ENCODE data around the gene CRIM1. TPM values are rescaled to one million over a fixed set of nuclear protein-coding genes. Genes with fewer than 3 reads are reported as not detected.

The CRIM1 gene
- total and polyA plus RNA-seq, 2 of the 8 experiments (the other 6 are each of a cell fraction or from before 2014, with no cell fraction given), result 9.4 to 28.4 TPM

GRCh38 chr2:36381993-36382392, 26.4 kb downstream of the CRIM1 start:
- H2AFZ ChIP-seq (ENCODE audit: low read length), result no peak overlapping the region
- no peak overlapping the region for H3K4ac ChIP-seq (replicated peaks; ENCODE audit: insufficient read length, low read depth, low read length)
- no peak overlapping the region for H2BK15ac ChIP-seq (ENCODE audit: low read length)
- H2BK5ac ChIP-seq (ENCODE audit: low read depth, low read length), result no peak overlapping the region
- peaks cover 9% of the 10 kb centered on the region for H3K79me1 ChIP-seq (ENCODE audit: low read depth, low read length)
- peaks cover 2 to 30% (median 23%) of the 10 kb centered on the region in 4 experiments for H3K4me1 ChIP-seq (replicated peaks in 1 of 4; ENCODE audit: control insufficient read depth in 3 of 4, insufficient read depth in 4 of 4, low read length in 3 of 4)
- H3K56ac ChIP-seq (replicated peaks; ENCODE audit: insufficient read length, low read depth, low read length), result no peak overlapping the region
- H4K5ac ChIP-seq (ENCODE audit: insufficient read length, low read depth, low read length), result no peak overlapping the region
- H3K14ac ChIP-seq (ENCODE audit: insufficient read length), result no peak overlapping the region
- ChIA-PET CTCF (ENCODE audit: partially characterized antibody) (interaction anchor here (1.2 to 1.7 kb wide), 3 partner anchors 29 to 78 kb away, joined by 3 to 6 read pairs (median 4); no protein-coding TSS in a partner anchor), POLR2A (ENCODE audit: partially characterized antibody) (interaction anchor here (1.3 to 1.6 kb wide), 2 partner anchors 27 to 29 kb away, joined by 5 read pairs; partner anchors contain the start of gene CRIM1)
- no peaks in the 10 kb centered on the region for H3K9me3 ChIP-seq (ENCODE audit: insufficient read depth in 2 of 2, low read depth in 1 of 2, low read length in 1 of 2)
- no peaks in the 10 kb centered on the region for H3K27me3 ChIP-seq (replicated peaks in 1 of 4; ENCODE audit: control insufficient read depth in 3 of 4, extremely low read depth in 1 of 4, insufficient read depth in 3 of 4, low read length in 3 of 4)
- H3K4me3 ChIP-seq (ENCODE audit: extremely low read depth in 1 of 4, insufficient read depth in 2 of 4, low read depth in 3 of 4, low read length in 4 of 4), result no peak overlapping the region
- no peaks in the 10 kb centered on the region for H3K23me2 ChIP-seq (ENCODE audit: low read depth, low read length)
- no peak overlapping the region; the same call in 1 of the 2 replicates for H2AK5ac ChIP-seq (ENCODE audit: low read depth, low read length)
- H3K27ac ChIP-seq (ENCODE audit: low read depth, low read length), result no peak overlapping the region
- H3K18ac ChIP-seq (ENCODE audit: extremely low read depth, low read length), result no peak overlapping the region
- DNase-seq (ENCODE audit: low read depth in 1 of 2, low spot score in 2 of 2), result no peak
- H3K9ac ChIP-seq (replicated peaks in 1 of 4; ENCODE audit: extremely low read depth in 1 of 4, low read depth in 3 of 4, low read length in 3 of 4), result no peak overlapping the region
- no peak overlapping the region for H3K4me2 ChIP-seq (ENCODE audit: insufficient read depth in 1 of 2, low read depth in 2 of 2, low read length in 2 of 2)
- no peak overlapping the region for H4K8ac ChIP-seq (ENCODE audit: extremely low read depth, insufficient read depth, low read length)
- H3K36me3 ChIP-seq (ENCODE audit: control insufficient read depth in 2 of 4, insufficient read depth in 4 of 4, low read length in 3 of 4), result no peaks in the 10 kb centered on the region
- H3K79me2 ChIP-seq (ENCODE audit: control insufficient read depth in 1 of 2, insufficient read depth in 2 of 2, low read length in 2 of 2), result peaks cover 3 to 96% of the 10 kb centered on the region in 2 experiments; a peak in 3 of 4 replicates
- no peak overlapping the region for H4K91ac ChIP-seq (replicated peaks; ENCODE audit: insufficient read length, low read length)
- H2BK120ac ChIP-seq (replicated peaks; ENCODE audit: low read depth, low read length), result no peak overlapping the region
- WGBS, 2 experiments (ENCODE audit: extremely low coverage in 1 of 2, insufficient coverage in 1 of 2, insufficient read length in 1 of 2, insufficient replicate concordance in 2 of 2, low coverage in 1 of 2, low lambda C conversion rate in 2 of 2, missing lambda C conversion rate in 1 of 2), result 88% methylated on average over 6 of the region's 6 CpGs; no CpG with 5 or more reads in 1 of the 2 experiments
- H3K23ac ChIP-seq (ENCODE audit: insufficient read length), result no peak overlapping the region
- H2BK20ac ChIP-seq (ENCODE audit: low read length), result no peak overlapping the region
- H4K20me1 ChIP-seq (replicated peaks in 1 of 2; ENCODE audit: control insufficient read depth in 1 of 2, insufficient read depth in 2 of 2, low read length in 2 of 2), result peaks cover 2 to 7% of the 10 kb centered on the region in 2 experiments
- no peak for FAIRE-seq
- H2BK12ac ChIP-seq (ENCODE audit: low read depth, low read length), result no peak overlapping the region
- TF ChIP-seq CREB1 (IDR thresholded peaks at IDR 0.05) (no peak), CBX5 (IDR thresholded peaks at IDR 0.05; ENCODE audit: low read depth, low read length) (no peak), RFX5 (IDR thresholded peaks at IDR 0.05; ENCODE audit: borderline replicate concordance, low read depth, low read length) (no peak), BACH1 (IDR thresholded peaks at IDR 0.05; ENCODE audit: low read length) (no peak)
